GM19372 (cell line): ENCODE data around the gene CD99.
"Not testable (repeated sequence)": the region's sequence is repeated elsewhere in the genome, so short reads cannot be mapped to it uniquely, and the experiment has no call there.

Source experiments
- ATAC-seq: cut with Tn5 transposase; IDR thresholded peaks from one replicate; pipeline ENCODE4 v1.9.1; 2021; ENCODE audit warnings: mild to moderate bottlenecking, low read depth, moderate library complexity; ENCODE audit not compliant: unreplicated experiment

CD99 gene

GRCh38 chrX:2718821-2719220 is 27.7 kb downstream of the CD99 start:
- no peak for ATAC-seq

GRCh38 chrX:2719774-2720447 is 28.8 kb downstream of the CD99 start:
- no peak for ATAC-seq

GRCh38 chrX:2723286-2723879 is 32.3 kb downstream of the CD99 start:
- ATAC-seq, result no peak

- ATAC-seq, result not testable (repeated sequence)
Observed at GRCh38 chrX:2727264-2727663, 36.2 kb downstream of the CD99 start.

- ATAC-seq, result no peak
Observed at GRCh38 chrX:2732076-2732475, 41.0 kb downstream of the CD99 start.

GRCh38 chrX:2732649-2733048 is 41.6 kb downstream of the CD99 start:
- no peak for ATAC-seq

- ATAC-seq, result no peak
Observed at GRCh38 chrX:2733286-2733685, 42.2 kb downstream of the CD99 start.

GRCh38 chrX:2735270-2735669 is 44.2 kb downstream of the CD99 start:
- no peak for ATAC-seq

GRCh38 chrX:2740672-2741071 is 49.6 kb downstream of the CD99 start:
- ATAC-seq, result no peak

GRCh38 chrX:2741386-2741785 is 50.3 kb downstream of the CD99 start:
- no peak for ATAC-seq

- ATAC-seq, result not testable (repeated sequence)
Observed at GRCh38 chrX:2746250-2746649, 55.2 kb downstream of the CD99 start.

- no peak for ATAC-seq
Observed at GRCh38 chrX:2748171-2748814, 57.2 kb downstream of the CD99 start.

- ATAC-seq, result no peak
Observed at GRCh38 chrX:2748815-2749188, 57.7 kb downstream of the CD99 start.

- no peak for ATAC-seq
Observed at GRCh38 chrX:2751291-2751690, 60.2 kb downstream of the CD99 start.

- not testable (repeated sequence) for ATAC-seq
Observed at GRCh38 chrX:2751874-2752300, 60.8 kb downstream of the CD99 start, which contains the start of gene XG. Gene XG (plus strand): TSS chrX:2752040. CDS start chrX:2752275, 235 bp downstream.

GRCh38 chrX:2752441-2752840 is 61.3 kb downstream of the CD99 start:
- ATAC-seq, result not testable (repeated sequence)

GRCh38 chrX:2755163-2755715 is 64.1 kb downstream of the CD99 start:
- ATAC-seq, result not testable (repeated sequence)

GRCh38 chrX:2756548-2756947 is 65.5 kb downstream of the CD99 start:
- no peak for ATAC-seq

GRCh38 chrX:2761246-2761645 is 70.2 kb downstream of the CD99 start:
- no peak for ATAC-seq

- ATAC-seq, result not testable (repeated sequence)
Observed at GRCh38 chrX:2762671-2763070, 71.6 kb downstream of the CD99 start.

GRCh38 chrX:2764766-2765548 is 73.9 kb downstream of the CD99 start:
- not testable (repeated sequence) for ATAC-seq
